ENCODE data around the gene C16orf89. TPM values are rescaled to one million over a fixed set of nuclear protein-coding genes. Genes with fewer than 3 reads are reported as not detected.
A peak's percentile ranks its signal among the peaks of the same experiment; 100 is the strongest.

The C16orf89 gene
- total and polyA plus RNA-seq, 10 of the 15 experiments (the other 5 are each of a cell fraction or from before 2014, with no cell fraction given), result not detected

DNA sequence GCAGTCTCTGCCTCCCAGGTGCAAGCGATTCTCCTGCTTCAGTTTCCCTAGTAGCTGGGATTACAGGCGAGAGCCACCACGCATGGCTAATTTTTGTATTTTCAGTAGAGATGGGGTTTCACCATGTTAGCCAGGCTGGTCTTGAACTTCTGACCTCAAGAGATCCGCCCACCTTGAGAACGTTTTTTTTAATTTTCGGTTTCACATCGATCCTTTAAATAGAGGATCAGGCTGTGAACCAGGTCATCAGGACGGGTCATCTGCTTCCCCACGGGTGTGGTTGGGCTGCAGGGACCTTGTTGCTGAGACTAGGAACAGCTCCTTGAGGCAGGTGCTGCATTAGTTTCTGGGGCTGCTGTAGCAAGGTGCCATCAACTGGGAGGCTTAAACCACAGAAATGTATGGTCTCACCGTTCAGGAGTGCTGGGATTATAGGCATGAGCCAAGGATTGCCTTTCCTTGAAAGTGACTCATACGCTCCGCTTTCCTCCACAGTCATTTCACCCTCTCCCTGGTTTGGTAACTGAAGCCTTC lies 24.1 kb downstream of the C16orf89 start (continued):
- TF ChIP-seq, protein P1, sequence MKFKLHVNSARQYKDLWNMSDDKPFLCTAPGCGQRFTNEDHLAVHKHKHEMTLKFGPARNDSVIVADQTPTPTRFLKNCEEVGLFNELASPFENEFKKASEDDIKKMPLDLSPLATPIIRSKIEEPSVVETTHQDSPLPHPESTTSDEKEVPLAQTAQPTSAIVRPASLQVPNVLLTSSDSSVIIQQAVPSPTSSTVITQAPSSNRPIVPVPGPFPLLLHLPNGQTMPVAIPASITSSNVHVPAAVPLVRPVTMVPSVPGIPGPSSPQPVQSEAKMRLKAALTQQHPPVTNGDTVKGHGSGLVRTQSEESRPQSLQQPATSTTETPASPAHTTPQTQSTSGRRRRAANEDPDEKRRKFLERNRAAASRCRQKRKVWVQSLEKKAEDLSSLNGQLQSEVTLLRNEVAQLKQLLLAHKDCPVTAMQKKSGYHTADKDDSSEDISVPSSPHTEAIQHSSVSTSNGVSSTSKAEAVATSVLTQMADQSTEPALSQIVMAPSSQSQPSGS (IDR thresholded peaks at IDR 0.05; ENCODE audit: low read length), result peak; percentile 65; the same call in 1 of the 2 replicates
- TF ChIP-seq RCOR1 (conservative IDR thresholded peaks at IDR 0.05; ENCODE audit: low read depth, low read length), result no peak
- TF ChIP-seq IKZF1 (conservative IDR thresholded peaks at IDR 0.05), result peak; percentile 57
- no peak for TF ChIP-seq ZZZ3 (IDR thresholded peaks at IDR 0.05; ENCODE audit: control insufficient read depth, insufficient read length, low read depth)
- TF ChIP-seq MTA3 (IDR thresholded peaks at IDR 0.05; ENCODE audit: borderline replicate concordance, low read length), result no peak
- TF ChIP-seq IKZF2 (IDR thresholded peaks at IDR 0.05), result peak; percentile 40 to 50; a peak in 3 of 4 replicates
- TF ChIP-seq, protein P2, sequence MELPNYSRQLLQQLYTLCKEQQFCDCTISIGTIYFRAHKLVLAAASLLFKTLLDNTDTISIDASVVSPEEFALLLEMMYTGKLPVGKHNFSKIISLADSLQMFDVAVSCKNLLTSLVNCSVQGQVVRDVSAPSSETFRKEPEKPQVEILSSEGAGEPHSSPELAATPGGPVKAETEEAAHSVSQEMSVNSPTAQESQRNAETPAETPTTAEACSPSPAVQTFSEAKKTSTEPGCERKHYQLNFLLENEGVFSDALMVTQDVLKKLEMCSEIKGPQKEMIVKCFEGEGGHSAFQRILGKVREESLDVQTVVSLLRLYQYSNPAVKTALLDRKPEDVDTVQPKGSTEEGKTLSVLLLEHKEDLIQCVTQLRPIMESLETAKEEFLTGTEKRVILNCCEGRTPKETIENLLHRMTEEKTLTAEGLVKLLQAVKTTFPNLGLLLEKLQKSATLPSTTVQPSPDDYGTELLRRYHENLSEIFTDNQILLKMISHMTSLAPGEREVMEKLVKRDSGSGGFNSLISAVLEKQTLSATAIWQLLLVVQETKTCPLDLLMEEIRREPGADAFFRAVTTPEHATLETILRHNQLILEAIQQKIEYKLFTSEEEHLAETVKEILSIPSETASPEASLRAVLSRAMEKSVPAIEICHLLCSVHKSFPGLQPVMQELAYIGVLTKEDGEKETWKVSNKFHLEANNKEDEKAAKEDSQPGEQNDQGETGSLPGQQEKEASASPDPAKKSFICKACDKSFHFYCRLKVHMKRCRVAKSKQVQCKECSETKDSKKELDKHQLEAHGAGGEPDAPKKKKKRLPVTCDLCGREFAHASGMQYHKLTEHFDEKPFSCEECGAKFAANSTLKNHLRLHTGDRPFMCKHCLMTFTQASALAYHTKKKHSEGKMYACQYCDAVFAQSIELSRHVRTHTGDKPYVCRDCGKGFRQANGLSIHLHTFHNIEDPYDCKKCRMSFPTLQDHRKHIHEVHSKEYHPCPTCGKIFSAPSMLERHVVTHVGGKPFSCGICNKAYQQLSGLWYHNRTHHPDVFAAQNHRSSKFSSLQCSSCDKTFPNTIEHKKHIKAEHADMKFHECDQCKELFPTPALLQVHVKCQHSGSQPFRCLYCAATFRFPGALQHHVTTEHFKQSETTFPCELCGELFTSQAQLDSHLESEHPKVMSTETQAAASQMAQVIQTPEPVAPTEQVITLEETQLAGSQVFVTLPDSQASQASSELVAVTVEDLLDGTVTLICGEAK (IDR thresholded peaks at IDR 0.05; ENCODE audit: borderline replicate concordance), result no peak
- no peak for TF ChIP-seq ZNF207 (IDR thresholded peaks at IDR 0.05; ENCODE audit: borderline replicate concordance)
- no peak for TF ChIP-seq CHD1 (IDR thresholded peaks at IDR 0.05; ENCODE audit: low read depth, low read length)
- no peak for TF ChIP-seq ZNF622 (IDR thresholded peaks at IDR 0.05)
- no peak for TF ChIP-seq BCL11A (IDR thresholded peaks at IDR 0.05; ENCODE audit: low read depth, low read length)
- no peak for TF ChIP-seq RB1 (IDR thresholded peaks at IDR 0.05; ENCODE audit: borderline replicate concordance)
- no peak for TF ChIP-seq SUZ12 (IDR thresholded peaks at IDR 0.05; ENCODE audit: unreplicated experiment)
- TF ChIP-seq, protein P3, sequence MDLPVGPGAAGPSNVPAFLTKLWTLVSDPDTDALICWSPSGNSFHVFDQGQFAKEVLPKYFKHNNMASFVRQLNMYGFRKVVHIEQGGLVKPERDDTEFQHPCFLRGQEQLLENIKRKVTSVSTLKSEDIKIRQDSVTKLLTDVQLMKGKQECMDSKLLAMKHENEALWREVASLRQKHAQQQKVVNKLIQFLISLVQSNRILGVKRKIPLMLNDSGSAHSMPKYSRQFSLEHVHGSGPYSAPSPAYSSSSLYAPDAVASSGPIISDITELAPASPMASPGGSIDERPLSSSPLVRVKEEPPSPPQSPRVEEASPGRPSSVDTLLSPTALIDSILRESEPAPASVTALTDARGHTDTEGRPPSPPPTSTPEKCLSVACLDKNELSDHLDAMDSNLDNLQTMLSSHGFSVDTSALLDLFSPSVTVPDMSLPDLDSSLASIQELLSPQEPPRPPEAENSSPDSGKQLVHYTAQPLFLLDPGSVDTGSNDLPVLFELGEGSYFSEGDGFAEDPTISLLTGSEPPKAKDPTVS (IDR thresholded peaks at IDR 0.05; ENCODE audit: low read depth, low read length), result no peak
- no peak for TF ChIP-seq CBX3 (IDR thresholded peaks at IDR 0.05; ENCODE audit: borderline replicate concordance, low read depth)
- TF ChIP-seq, protein P4, sequence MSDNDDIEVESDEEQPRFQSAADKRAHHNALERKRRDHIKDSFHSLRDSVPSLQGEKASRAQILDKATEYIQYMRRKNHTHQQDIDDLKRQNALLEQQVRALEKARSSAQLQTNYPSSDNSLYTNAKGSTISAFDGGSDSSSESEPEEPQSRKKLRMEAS (IDR thresholded peaks at IDR 0.05; ENCODE audit: low read depth, low read length), result no peak
- TF ChIP-seq POU2F2 (IDR thresholded peaks at IDR 0.05; ENCODE audit: borderline replicate concordance, low read depth, low read length), result no peak
- TF ChIP-seq KAT2A (conservative IDR thresholded peaks at IDR 0.05; ENCODE audit: control insufficient read depth, low read depth, low read length), result no peak
- TF ChIP-seq NRF1 (conservative IDR thresholded peaks at IDR 0.05; ENCODE audit: low read depth, low read length), result no peak
- TF ChIP-seq, protein P5, sequence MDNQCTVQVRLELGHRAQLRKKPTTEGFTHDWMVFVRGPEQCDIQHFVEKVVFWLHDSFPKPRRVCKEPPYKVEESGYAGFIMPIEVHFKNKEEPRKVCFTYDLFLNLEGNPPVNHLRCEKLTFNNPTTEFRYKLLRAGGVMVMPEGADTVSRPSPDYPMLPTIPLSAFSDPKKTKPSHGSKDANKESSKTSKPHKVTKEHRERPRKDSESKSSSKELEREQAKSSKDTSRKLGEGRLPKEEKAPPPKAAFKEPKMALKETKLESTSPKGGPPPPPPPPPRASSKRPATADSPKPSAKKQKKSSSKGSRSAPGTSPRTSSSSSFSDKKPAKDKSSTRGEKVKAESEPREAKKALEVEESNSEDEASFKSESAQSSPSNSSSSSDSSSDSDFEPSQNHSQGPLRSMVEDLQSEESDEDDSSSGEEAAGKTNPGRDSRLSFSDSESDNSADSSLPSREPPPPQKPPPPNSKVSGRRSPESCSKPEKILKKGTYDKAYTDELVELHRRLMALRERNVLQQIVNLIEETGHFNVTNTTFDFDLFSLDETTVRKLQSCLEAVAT (IDR thresholded peaks at IDR 0.05), result no peak
- TF ChIP-seq SPI1 (IDR thresholded peaks at IDR 0.05; ENCODE audit: borderline replicate concordance, insufficient read depth, low read depth, low read length), result no peak
- TF ChIP-seq RBBP5 (conservative IDR thresholded peaks at IDR 0.05), result no peak
- TF ChIP-seq HDGF (IDR thresholded peaks at IDR 0.05), result no peak

All from GM12878 (cell line).